ENCODE measurements around the gene UTF1. TPM values are rescaled to one million over a fixed set of nuclear protein-coding genes. Genes with fewer than 3 reads are reported as not detected.
"Not testable (repeated sequence)": the region's sequence is repeated elsewhere in the genome, so short reads cannot be mapped to it uniquely, and the experiment has no call there.

UTF1 gene
- polyA plus RNA-seq, 6 donors from 2014 or later = 0.23 to 0.61 (median 0.27) TPM; not detected in 1

DNA sequence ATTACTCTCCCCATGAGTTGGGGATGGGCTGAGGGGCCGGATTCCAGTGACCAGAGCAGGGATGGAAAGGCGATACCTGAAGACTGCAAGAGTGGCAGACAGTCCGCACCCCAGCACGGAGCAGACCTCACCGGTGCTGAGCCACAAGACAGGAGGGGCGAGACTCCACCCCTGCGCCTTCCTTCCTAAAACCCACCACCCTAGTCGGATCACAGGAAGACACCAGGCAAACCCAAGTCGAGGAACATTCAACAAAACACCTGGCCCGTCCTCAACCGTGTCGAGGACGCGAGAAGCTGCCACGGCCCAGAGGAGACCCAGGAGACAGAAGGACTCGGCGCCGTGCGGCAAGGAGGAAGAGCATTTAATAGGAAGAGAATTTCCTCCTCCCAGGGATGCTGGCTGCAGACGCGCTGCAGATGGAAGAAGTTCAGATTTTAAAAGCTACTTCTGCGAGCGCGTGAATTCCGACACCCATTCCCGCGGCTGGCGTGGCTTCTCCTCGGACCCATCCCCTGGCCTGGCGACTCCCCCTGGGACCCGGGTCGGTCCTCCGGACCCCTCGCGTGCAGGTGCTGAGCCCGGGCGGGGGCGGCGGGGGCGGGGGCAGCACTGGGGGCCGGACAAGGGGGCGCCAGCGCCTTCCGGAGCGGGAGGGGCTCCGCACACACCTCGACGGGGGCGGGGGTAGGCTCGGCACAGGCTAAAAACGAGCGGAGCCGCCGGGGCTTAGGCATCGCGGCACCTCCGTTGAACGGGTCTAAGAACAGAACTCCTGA lies 563 bp upstream of the UTF1 start:
- Mint-ChIP-seq H3K4me3 (peak overlapping the region; percentile 74 to 92 (median 86)), H3K9me3 (no peaks in the 10 kb centered on the region), H3K27me3 (peaks cover 23 to 59% (median 28%) of the 10 kb centered on the region in 3 donors), H3K36me3 (no peaks in the 10 kb centered on the region), H3K27ac (peak overlapping the region in 4 of 6 donors; percentile 44 to 92 (median 65)), H3K4me1 (peaks cover 19 to 23% (median 23%) of the 10 kb centered on the region in 3 donors)
- ATAC-seq (ENCODE audit: low read depth in 2 of 2) = peak; percentile 13 to 17
- DNase-seq = no peak

DNA sequence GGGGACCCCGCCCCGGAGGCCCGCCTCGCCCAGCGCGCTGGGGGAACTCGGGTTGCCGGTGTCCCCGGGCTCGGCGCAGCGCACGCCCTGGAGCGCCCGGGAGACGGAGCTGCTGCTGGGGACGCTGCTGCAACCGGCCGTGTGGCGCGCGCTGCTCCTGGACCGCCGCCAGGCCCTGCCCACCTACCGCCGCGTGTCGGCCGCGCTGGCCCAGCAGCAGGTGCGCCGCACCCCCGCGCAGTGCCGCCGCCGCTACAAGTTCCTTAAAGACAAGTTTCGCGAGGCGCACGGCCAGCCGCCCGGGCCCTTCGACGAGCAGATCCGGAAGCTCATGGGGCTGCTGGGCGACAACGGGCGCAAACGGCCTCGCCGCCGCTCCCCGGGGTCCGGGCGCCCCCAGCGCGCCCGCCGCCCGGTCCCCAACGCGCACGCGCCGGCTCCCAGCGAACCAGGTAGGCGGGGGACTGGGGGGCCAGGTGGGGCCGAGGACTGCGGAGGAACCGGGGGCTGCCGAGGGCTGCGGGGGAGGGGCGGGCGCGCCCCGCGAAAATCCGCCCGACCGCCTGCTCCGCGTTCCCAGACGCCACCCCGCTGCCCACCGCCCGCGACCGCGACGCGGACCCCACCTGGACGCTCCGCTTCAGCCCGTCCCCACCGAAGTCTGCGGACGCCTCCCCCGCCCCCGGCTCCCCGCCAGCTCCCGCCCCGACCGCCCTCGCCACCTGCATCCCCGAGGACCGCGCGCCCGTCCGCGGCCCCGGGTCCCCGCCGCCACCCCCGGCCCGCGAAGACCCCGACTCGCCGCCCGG lies 574 bp downstream of the UTF1 start:
- peak; percentile 81 for ATAC-seq (ENCODE audit: low read depth in 2 of 2)
- Mint-ChIP-seq H3K27me3 (peaks cover 22 to 60% (median 28%) of the 10 kb centered on the region in 3 donors), H3K27ac (peak overlapping the region in 1 of 6 donors; percentile 36), H3K4me1 (peaks cover 19 to 28% (median 26%) of the 10 kb centered on the region in 3 donors), H3K4me3 (peak overlapping the region; percentile 21 to 90 (median 80)), H3K9me3 (no peaks in the 10 kb centered on the region), H3K36me3 (no peaks in the 10 kb centered on the region)
- DNase-seq = peak; percentile 72

- Mint-ChIP-seq H3K27me3 (peaks cover 26 to 57% (median 28%) of the 10 kb centered on the region in 3 donors), H3K36me3 (no peaks in the 10 kb centered on the region), H3K4me1 (peaks cover 22 to 26% (median 22%) of the 10 kb centered on the region in 3 donors), H3K9me3 (no peaks in the 10 kb centered on the region), H3K4me3 (peak overlapping the region in 7 of 8 donors; percentile 69 to 91 (median 76)), H3K27ac (peak overlapping the region in 1 of 6 donors; percentile 15)
- ATAC-seq (ENCODE audit: low read depth in 2 of 2) (no peak), DNase-seq (no peak)
Measured at GRCh38 chr10:133231244-133231945, 1.4 kb downstream of the UTF1 start.

GRCh38 chr10:133231946-133232574 lies 2.0 kb downstream of the UTF1 start:
- ATAC-seq (ENCODE audit: low read depth in 2 of 2) (no peak), DNase-seq (no peak)
- peak overlapping the region in 5 of 8 donors; percentile 48 to 91 (median 70) for H3K4me3 Mint-ChIP-seq
- H3K36me3 Mint-ChIP-seq = no peaks in the 10 kb centered on the region
- H3K27ac Mint-ChIP-seq = no peak overlapping the region
- H3K27me3 Mint-ChIP-seq = peaks cover 26 to 50% (median 28%) of the 10 kb centered on the region in 3 donors
- H3K4me1 Mint-ChIP-seq = peaks cover 20 to 23% (median 22%) of the 10 kb centered on the region in 3 donors
- H3K9me3 Mint-ChIP-seq = no peaks in the 10 kb centered on the region

DNA sequence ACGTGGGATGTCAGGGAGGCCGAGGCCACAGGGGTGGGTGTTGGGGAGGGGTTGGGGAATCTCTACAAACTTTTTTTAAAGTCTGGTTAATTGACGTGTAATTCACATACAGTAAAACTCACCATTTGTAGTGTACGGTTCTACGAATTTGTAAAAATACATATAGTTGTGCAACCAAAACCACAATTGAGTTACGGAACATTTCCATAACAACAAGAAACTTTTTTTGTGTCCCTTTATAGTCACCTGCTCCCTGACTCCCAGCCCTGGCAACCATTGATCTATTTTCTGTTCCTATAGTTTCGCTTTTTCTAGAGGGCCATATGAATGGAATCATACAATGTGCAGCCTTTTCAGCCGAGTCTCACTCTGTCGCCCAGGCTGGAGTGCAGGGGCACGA lies 4.8 kb downstream of the UTF1 start:
- not testable (repeated sequence) for ATAC-seq (ENCODE audit: low read depth in 2 of 2); H3K9me3 Mint-ChIP-seq; H3K36me3 Mint-ChIP-seq; DNase-seq
- peak overlapping the region; percentile 56 to 83 (median 79) for H3K4me3 Mint-ChIP-seq
- peaks cover 12 to 47% (median 21%) of the 10 kb centered on the region in 3 donors for H3K27me3 Mint-ChIP-seq
- H3K27ac Mint-ChIP-seq = peak overlapping the region in 2 of 6 donors; percentile 34 to 74
- peaks cover 15 to 35% (median 20%) of the 10 kb centered on the region in 3 donors for H3K4me1 Mint-ChIP-seq

GRCh38 chr10:133235265-133235855 lies 5.3 kb downstream of the UTF1 start:
- H3K36me3 Mint-ChIP-seq = no peaks in the 10 kb centered on the region
- H3K27me3 Mint-ChIP-seq = peaks cover 12 to 47% (median 21%) of the 10 kb centered on the region in 3 donors
- peak; percentile 10 to 20 for ATAC-seq (ENCODE audit: low read depth in 2 of 2)
- peak overlapping the region; percentile 66 to 93 (median 84) for H3K4me3 Mint-ChIP-seq
- peak overlapping the region in 3 of 6 donors; percentile 34 to 88 (median 87) for H3K27ac Mint-ChIP-seq
- DNase-seq = no peak
- no peaks in the 10 kb centered on the region for H3K9me3 Mint-ChIP-seq
- H3K4me1 Mint-ChIP-seq = peaks cover 15 to 40% (median 20%) of the 10 kb centered on the region in 3 donors

DNA sequence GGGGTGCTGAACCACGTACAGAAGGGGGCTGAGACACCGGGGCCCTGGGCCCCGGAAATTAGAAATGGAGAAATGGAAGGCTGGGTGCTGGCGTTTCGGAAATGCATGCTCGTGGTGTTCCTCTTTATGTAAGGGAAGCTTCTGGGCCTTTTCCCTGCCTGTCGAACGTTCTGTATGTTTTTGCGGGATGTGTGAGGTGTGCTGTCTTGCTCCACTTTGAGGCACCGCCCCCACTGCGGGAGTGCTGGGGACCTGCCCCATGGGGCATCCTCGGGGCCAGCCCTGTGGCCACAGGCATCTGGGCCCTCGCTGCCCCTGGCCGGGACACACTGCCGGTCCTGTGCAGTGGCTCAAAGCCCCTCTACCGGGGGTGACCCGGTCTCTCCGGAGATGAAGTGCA lies 5.9 kb downstream of the UTF1 start:
- Mint-ChIP-seq H3K27ac (peak overlapping the region in 2 of 6 donors; percentile 87 to 88), H3K27me3 (peaks cover 12 to 47% (median 25%) of the 10 kb centered on the region in 3 donors), H3K4me3 (peak overlapping the region; percentile 66 to 93 (median 84)), H3K36me3 (no peaks in the 10 kb centered on the region), H3K4me1 (peaks cover 16 to 45% (median 25%) of the 10 kb centered on the region in 3 donors), H3K9me3 (no peaks in the 10 kb centered on the region)
- peak; percentile 37 for ATAC-seq (ENCODE audit: low read depth in 2 of 2)
- DNase-seq = no peak

DNA sequence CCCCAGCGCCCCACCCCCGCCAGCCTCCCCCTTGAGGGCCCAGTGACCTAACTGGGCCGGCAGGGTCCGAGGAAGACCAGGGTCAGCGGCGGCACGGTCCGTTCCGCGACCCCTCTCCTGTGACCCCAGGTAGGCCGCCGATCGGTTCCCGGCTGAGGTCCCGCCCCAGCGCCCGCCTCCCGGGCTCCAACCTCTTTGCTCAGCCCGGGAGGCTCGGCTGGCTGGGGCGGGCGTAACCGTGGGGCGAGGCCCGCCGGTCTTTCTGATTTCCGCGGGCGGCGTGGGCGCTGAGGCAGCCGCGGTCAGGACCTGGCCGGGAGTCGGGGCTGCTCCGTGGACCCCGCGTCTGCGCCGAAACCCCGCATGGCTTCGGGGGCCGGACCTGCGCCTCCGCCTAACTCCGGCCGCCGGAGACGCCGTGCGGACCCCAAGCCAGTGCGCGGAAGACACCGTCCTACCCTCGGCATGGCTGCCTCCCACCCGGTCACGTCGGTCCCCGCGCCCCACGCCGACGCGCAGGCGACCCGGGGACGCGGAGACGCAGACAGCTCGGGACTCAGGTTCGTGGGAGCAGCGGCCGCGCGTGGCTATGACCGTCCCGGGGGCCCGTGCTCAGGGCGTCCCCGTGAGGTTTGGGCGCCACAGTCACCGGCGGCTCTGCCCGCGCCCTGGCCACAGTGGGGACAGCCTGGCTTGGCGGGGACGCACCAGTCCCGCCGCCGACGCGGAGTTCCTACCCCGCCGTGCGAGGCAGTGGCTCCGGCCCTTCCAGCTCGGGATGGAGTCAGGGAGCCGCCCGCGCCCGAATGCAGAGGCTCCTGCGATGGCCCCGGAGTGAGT lies 6.6 kb downstream of the UTF1 start:
- H3K9me3 Mint-ChIP-seq = no peaks in the 10 kb centered on the region
- H3K27me3 Mint-ChIP-seq = peaks cover 6 to 40% (median 26%) of the 10 kb centered on the region in 3 donors
- no peak overlapping the region for H3K27ac Mint-ChIP-seq
- peak overlapping the region in 3 of 8 donors; percentile 5 to 72 (median 26) for H3K4me3 Mint-ChIP-seq
- peaks cover 12 to 48% (median 29%) of the 10 kb centered on the region in 3 donors for H3K4me1 Mint-ChIP-seq
- DNase-seq (no peak), ATAC-seq (ENCODE audit: low read depth in 2 of 2) (no peak)
- H3K36me3 Mint-ChIP-seq = no peaks in the 10 kb centered on the region

- Mint-ChIP-seq H3K27me3 (peaks cover 0 to 34% (median 26%) of the 10 kb centered on the region in 3 donors), H3K9me3 (no peaks in the 10 kb centered on the region), H3K4me1 (peaks cover 12 to 53% (median 34%) of the 10 kb centered on the region in 3 donors), H3K27ac (peak overlapping the region in 1 of 6 donors; percentile 59), H3K4me3 (peak overlapping the region in 7 of 8 donors; percentile 12 to 86 (median 72)), H3K36me3 (no peaks in the 10 kb centered on the region)
- ATAC-seq (ENCODE audit: low read depth in 2 of 2) (no peak), DNase-seq (no peak)
Measured at GRCh38 chr10:133237241-133237587, 7.2 kb downstream of the UTF1 start.

DNA sequence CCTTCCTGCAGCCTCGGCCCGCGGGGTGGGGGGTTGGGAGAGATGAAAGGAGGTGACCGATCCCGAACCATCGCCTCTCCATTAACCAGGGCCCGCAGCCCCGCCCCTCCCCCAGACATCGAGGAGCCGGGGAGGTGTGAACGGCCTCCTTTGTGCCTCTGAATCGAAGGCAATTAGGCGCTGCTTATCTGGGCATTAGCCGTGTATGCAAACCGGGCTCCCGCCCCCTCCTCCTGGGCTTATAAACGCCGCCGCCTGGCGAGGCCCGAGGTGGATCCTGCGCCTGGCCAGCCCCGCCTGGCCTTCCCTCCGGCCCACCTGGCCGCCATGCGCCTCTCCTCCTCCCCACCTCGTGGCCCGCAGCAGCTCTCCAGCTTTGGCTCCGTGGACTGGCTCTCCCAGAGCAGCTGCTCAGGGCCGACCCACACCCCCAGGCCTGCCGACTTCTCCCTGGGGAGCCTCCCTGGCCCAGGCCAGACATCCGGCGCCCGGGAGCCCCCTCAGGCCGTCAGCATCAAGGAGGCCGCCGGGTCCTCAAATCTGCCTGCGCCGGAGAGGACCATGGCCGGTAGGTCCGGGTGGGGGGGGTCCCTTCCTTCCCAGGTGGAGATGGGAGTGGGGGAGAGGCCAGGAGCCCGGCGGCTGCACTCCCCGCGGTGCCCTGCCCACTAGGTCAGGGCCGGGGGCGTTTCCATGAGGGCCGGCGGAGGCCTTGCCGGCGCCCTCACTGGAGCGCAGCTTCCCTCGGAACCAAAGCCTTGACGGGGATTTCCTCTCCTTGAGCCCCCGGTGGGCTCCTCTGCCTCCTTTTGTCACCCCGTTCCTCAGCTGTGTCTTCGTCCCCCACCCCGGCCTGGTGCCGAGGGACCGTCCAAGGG lies 7.8 kb downstream of the UTF1 start, which contains the start of gene VENTX:
Gene VENTX (plus strand): TSS at position 268 of the 878 bp plus-strand sequence. CDS start 60 bp downstream, at position 328.
- Mint-ChIP-seq H3K36me3 (no peaks in the 10 kb centered on the region), H3K9me3 (no peaks in the 10 kb centered on the region), H3K27ac (peak within 1 kb of the TSS in 2 of 6 donors; percentile 19 to 59), H3K4me3 (peak within 1 kb of the TSS; percentile 30 to 86 (median 68)), H3K27me3 (peaks cover 0 to 33% (median 26%) of the 10 kb centered on the region in 3 donors), H3K4me1 (peaks cover 16 to 59% (median 40%) of the 10 kb centered on the region in 3 donors)
- DNase-seq (no peak), ATAC-seq (ENCODE audit: low read depth in 2 of 2) (no peak)

DNA sequence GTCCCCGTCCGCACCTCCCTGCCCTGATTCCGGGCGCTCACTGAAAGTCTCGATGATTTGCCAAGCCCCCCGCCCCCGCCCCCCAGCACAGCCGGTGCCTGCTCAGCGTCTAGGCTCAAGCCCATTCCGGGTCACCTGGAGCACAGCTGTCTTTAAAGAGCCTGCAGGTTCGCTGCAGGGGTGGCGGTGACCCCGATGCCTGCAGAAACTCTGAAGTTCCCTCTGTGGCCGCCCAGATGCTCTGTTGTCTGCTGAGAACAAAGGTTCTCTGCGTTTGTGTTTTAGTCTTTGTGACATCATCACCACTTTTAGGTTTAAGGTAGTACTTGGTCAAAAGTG lies 8.4 kb downstream of the UTF1 start:
- DNase-seq (no peak), ATAC-seq (ENCODE audit: low read depth in 2 of 2) (no peak)
- Mint-ChIP-seq H3K27ac (no peak overlapping the region), H3K4me1 (peaks cover 21 to 65% (median 43%) of the 10 kb centered on the region in 3 donors), H3K4me3 (peak overlapping the region in 2 of 8 donors; percentile 30 to 43), H3K27me3 (peaks cover 0 to 33% (median 26%) of the 10 kb centered on the region in 3 donors), H3K36me3 (no peaks in the 10 kb centered on the region), H3K9me3 (no peaks in the 10 kb centered on the region)

Measured in naive B cell (primary cell).